Measurements from ENCODE around the gene COQ8B. TPM values are rescaled to one million over a fixed set of nuclear protein-coding genes. Genes with fewer than 3 reads are reported as not detected.

The COQ8B gene
- total and polyA plus RNA-seq, 2 of the 4 experiments (the other 2 are of a cell fraction): 14.9 to 23.2 TPM

DNA sequence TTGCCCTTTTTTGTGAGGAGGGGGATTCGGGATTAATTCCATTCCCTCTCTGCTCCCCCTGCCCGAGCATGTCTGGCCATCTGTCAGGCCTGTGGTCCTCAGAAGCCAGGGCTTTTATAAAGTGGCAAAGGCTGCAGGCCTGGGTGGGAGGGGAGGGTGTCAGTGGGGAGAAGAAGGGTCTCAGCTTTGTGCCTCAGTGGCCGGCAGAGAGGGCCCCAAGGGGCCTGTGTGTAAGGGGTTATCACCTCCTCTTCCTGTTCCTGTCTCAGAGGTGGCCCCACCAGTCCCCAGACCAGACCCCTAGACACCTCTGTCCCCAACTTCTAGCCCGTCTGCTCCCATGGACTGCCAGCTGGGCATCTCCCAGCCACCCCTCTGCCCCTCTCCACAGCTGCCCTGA is 22.8 kb downstream of the COQ8B start:
- Histone ChIP-seq H2AK9ac (replicated peaks; ENCODE audit: low read depth, low read length, poor library complexity) (no peak overlapping the region), H3K9me1 (ENCODE audit: insufficient read depth, low read length) (peaks cover 9% of the 10 kb centered on the region), H4K20me1 (ENCODE audit: insufficient read depth, low read length) (peaks cover 6% of the 10 kb centered on the region), H3K18ac (ENCODE audit: low read depth, low read length) (no peak overlapping the region), H3K79me1 (ENCODE audit: low read depth in 1 of 2, low read length in 2 of 2) (peaks cover 5 to 16% of the 10 kb centered on the region in 2 experiments; a peak in 3 of 4 replicates), H4K5ac (ENCODE audit: low read depth, low read length) (no peak overlapping the region), H3K4me3 (ENCODE audit: insufficient read depth, low read depth, low read length) (no peak overlapping the region), H3K9ac (ENCODE audit: low read depth, low read length) (no peak overlapping the region), H2BK5ac (ENCODE audit: low read depth, low read length, poor library complexity, severe bottlenecking) (no peak overlapping the region), H3K27me3 (ENCODE audit: control insufficient read depth, insufficient read depth, low read length) (no peaks in the 10 kb centered on the region), H2BK120ac (ENCODE audit: low read depth, low read length) (no peak overlapping the region), H2AK5ac (ENCODE audit: low read depth, low read length) (no peak overlapping the region), H2BK15ac (ENCODE audit: low read depth, low read length) (no peak overlapping the region), H3K27ac (ENCODE audit: insufficient read depth, low read length) (no peak overlapping the region), H3K4me2 (ENCODE audit: low read depth, low read length) (no peak overlapping the region), H3K4me1 (ENCODE audit: control insufficient read depth, insufficient read depth, low read length) (peaks cover 7% of the 10 kb centered on the region), H2AFZ (replicated peaks; ENCODE audit: low read length, poor library complexity) (no peak overlapping the region), H3K14ac (replicated peaks; ENCODE audit: low read depth, low read length) (no peak overlapping the region), H3K23ac (ENCODE audit: low read depth, low read length) (no peak overlapping the region), H4K91ac (ENCODE audit: insufficient read depth, low read depth, low read length) (no peak overlapping the region), H3K56ac (ENCODE audit: extremely low read depth, insufficient read depth, low read length) (no peak overlapping the region), H4K8ac (ENCODE audit: low read depth in 2 of 2, low read length in 2 of 2) (no peak overlapping the region), H3K36me3 (ENCODE audit: control insufficient read depth, insufficient read depth, low read length) (peaks cover 31% of the 10 kb centered on the region; the same call in 1 of the 2 replicates), H3K4ac (ENCODE audit: low read depth, low read length) (no peak overlapping the region), H3K9me3 (ENCODE audit: control insufficient read depth, insufficient read depth, low read length) (no peaks in the 10 kb centered on the region), H2BK20ac (ENCODE audit: low read depth, low read length) (no peak overlapping the region)
- ChIA-PET CTCF (no interaction called here), POLR2A (ENCODE audit: unreplicated experiment) (no interaction called here)
- DNase-seq (no peak), ATAC-seq (ENCODE audit: low read depth) (no peak)
- in situ Hi-C loops (cut with MboI; ENCODE audit: low sequenced_read_pairs) (no loop called here), dilution Hi-C loops (cut with HindIII; ENCODE audit: low sequenced_read_pairs, unreplicated experiment) (no loop called here), intact Hi-C loops (cut with micrococcal nuclease) (no loop called here)
- no peak for TF ChIP-seq RFX5 (IDR thresholded peaks at IDR 0.05; ENCODE audit: low read depth, low read length)
- TF ChIP-seq, protein P1, sequence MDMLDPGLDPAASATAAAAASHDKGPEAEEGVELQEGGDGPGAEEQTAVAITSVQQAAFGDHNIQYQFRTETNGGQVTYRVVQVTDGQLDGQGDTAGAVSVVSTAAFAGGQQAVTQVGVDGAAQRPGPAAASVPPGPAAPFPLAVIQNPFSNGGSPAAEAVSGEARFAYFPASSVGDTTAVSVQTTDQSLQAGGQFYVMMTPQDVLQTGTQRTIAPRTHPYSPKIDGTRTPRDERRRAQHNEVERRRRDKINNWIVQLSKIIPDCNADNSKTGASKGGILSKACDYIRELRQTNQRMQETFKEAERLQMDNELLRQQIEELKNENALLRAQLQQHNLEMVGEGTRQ (IDR thresholded peaks at IDR 0.05; ENCODE audit: low read depth, low read length): no peak
- TF ChIP-seq BHLHE40 (IDR thresholded peaks at IDR 0.05; ENCODE audit: low read depth, low read length): no peak
- TF ChIP-seq SMC3 (IDR thresholded peaks at IDR 0.05; ENCODE audit: low read depth, low read length): no peak
- no peak for TF ChIP-seq RCOR1 (IDR thresholded peaks at IDR 0.05; ENCODE audit: insufficient replicate concordance, low read length)
- TF ChIP-seq CEBPB (IDR thresholded peaks at IDR 0.05; ENCODE audit: low read depth, low read length): no peak
- no peak for TF ChIP-seq FOS (IDR thresholded peaks at IDR 0.05; ENCODE audit: low read depth, low read length)
- no peak for TF ChIP-seq MAFK (IDR thresholded peaks at IDR 0.05; ENCODE audit: low read depth, low read length)
- no peak for TF ChIP-seq POLR2A (IDR thresholded peaks at IDR 0.05; ENCODE audit: low read depth, low read length)
- no peak for TF ChIP-seq MAZ (IDR thresholded peaks at IDR 0.05; ENCODE audit: borderline replicate concordance, low read depth, low read length)
- TF ChIP-seq NFE2L2 (IDR thresholded peaks at IDR 0.05; ENCODE audit: low read depth, low read length): no peak
- TF ChIP-seq RAD21 (IDR thresholded peaks at IDR 0.05; ENCODE audit: low read length): no peak
- no peak for TF ChIP-seq CHD1 (IDR thresholded peaks at IDR 0.05; ENCODE audit: low read depth, low read length)
- TF ChIP-seq, protein P2, sequence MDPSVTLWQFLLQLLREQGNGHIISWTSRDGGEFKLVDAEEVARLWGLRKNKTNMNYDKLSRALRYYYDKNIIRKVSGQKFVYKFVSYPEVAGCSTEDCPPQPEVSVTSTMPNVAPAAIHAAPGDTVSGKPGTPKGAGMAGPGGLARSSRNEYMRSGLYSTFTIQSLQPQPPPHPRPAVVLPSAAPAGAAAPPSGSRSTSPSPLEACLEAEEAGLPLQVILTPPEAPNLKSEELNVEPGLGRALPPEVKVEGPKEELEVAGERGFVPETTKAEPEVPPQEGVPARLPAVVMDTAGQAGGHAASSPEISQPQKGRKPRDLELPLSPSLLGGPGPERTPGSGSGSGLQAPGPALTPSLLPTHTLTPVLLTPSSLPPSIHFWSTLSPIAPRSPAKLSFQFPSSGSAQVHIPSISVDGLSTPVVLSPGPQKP (IDR thresholded peaks at IDR 0.05; ENCODE audit: borderline replicate concordance, low read depth, low read length): no peak
- no TSS peak for BruUV-seq (replicated peaks)
- 100% methylated on average over 1 of the region's 4 CpGs; no CpG with 5 or more reads in 1 of the 2 experiments for WGBS, 2 experiments (ENCODE audit: extremely low coverage in 2 of 2, insufficient read length in 1 of 2)

Data from IMR-90 (cell line).